Measurements from ENCODE around the gene SUPT3H.

SUPT3H gene

GRCh38 chr6:45422503-45423110 lies 44.9 kb upstream of the SUPT3H start:
- TF ChIP-seq CTCF (IDR thresholded peaks at IDR 0.05) = no peak
- no peaks in the 10 kb centered on the region for H3K9me3 Mint-ChIP-seq
- H3K27me3 Mint-ChIP-seq (ENCODE audit: low read depth, poor library complexity) = peaks cover 86% of the 10 kb centered on the region
- H3K4me3 Mint-ChIP-seq = peak overlapping the region; percentile 95
- no peak overlapping the region for H3K27ac Mint-ChIP-seq
- H3K4me1 Mint-ChIP-seq = peaks cover 37% of the 10 kb centered on the region
- H3K36me3 Mint-ChIP-seq (ENCODE audit: low read depth) = no peaks in the 10 kb centered on the region
- DNase-seq = peak; percentile 60

- Mint-ChIP-seq H3K27me3 (ENCODE audit: low read depth, poor library complexity) (peaks cover 88% of the 10 kb centered on the region), H3K27ac (peak overlapping the region; percentile 82), H3K36me3 (ENCODE audit: low read depth) (no peaks in the 10 kb centered on the region), H3K4me3 (peak overlapping the region; percentile 95), H3K9me3 (no peaks in the 10 kb centered on the region), H3K4me1 (peaks cover 38% of the 10 kb centered on the region)
- TF ChIP-seq CTCF (IDR thresholded peaks at IDR 0.05) = no peak
- DNase-seq = peak; percentile 69
Measured at GRCh38 chr6:45421709-45422502, 44.2 kb upstream of the SUPT3H start.

- Mint-ChIP-seq H3K36me3 (ENCODE audit: low read depth) (no peaks in the 10 kb centered on the region), H3K27ac (peak overlapping the region; percentile 82), H3K9me3 (no peaks in the 10 kb centered on the region), H3K27me3 (ENCODE audit: low read depth, poor library complexity) (peaks cover 88% of the 10 kb centered on the region), H3K4me1 (peaks cover 46% of the 10 kb centered on the region), H3K4me3 (peak overlapping the region; percentile 95)
- no peak for DNase-seq
- TF ChIP-seq CTCF (IDR thresholded peaks at IDR 0.05) = no peak
Measured at GRCh38 chr6:45420909-45421708, 43.4 kb upstream of the SUPT3H start.

GRCh38 chr6:45420083-45420908 lies 42.6 kb upstream of the SUPT3H start:
- DNase-seq = peak; percentile 17
- H3K27me3 Mint-ChIP-seq (ENCODE audit: low read depth, poor library complexity) = peaks cover 85% of the 10 kb centered on the region
- no peak for TF ChIP-seq CTCF (IDR thresholded peaks at IDR 0.05)

GRCh38 chr6:45419571-45420082 lies 41.9 kb upstream of the SUPT3H start:
- Mint-ChIP-seq H3K27ac (no peak overlapping the region), H3K9me3 (no peaks in the 10 kb centered on the region), H3K36me3 (ENCODE audit: low read depth) (no peaks in the 10 kb centered on the region), H3K4me1 (peaks cover 58% of the 10 kb centered on the region), H3K27me3 (ENCODE audit: low read depth, poor library complexity) (peaks cover 84% of the 10 kb centered on the region), H3K4me3 (peak overlapping the region; percentile 95)
- peak; percentile 63 for DNase-seq
- TF ChIP-seq CTCF (IDR thresholded peaks at IDR 0.05) = no peak

More at GRCh38 chr6:45420083-45420908, 42.6 kb upstream of the SUPT3H start:
- Mint-ChIP-seq H3K4me3 (peak overlapping the region; percentile 95), H3K4me1 (peaks cover 54% of the 10 kb centered on the region), H3K36me3 (ENCODE audit: low read depth) (no peaks in the 10 kb centered on the region), H3K9me3 (no peaks in the 10 kb centered on the region), H3K27ac (no peak overlapping the region)
